ENCODE results near the gene CRYGC.
"Not testable (repeated sequence)": the region's sequence is repeated elsewhere in the genome, so short reads cannot be mapped to it uniquely, and the experiment has no call there.

Gene CRYGC

DNA sequence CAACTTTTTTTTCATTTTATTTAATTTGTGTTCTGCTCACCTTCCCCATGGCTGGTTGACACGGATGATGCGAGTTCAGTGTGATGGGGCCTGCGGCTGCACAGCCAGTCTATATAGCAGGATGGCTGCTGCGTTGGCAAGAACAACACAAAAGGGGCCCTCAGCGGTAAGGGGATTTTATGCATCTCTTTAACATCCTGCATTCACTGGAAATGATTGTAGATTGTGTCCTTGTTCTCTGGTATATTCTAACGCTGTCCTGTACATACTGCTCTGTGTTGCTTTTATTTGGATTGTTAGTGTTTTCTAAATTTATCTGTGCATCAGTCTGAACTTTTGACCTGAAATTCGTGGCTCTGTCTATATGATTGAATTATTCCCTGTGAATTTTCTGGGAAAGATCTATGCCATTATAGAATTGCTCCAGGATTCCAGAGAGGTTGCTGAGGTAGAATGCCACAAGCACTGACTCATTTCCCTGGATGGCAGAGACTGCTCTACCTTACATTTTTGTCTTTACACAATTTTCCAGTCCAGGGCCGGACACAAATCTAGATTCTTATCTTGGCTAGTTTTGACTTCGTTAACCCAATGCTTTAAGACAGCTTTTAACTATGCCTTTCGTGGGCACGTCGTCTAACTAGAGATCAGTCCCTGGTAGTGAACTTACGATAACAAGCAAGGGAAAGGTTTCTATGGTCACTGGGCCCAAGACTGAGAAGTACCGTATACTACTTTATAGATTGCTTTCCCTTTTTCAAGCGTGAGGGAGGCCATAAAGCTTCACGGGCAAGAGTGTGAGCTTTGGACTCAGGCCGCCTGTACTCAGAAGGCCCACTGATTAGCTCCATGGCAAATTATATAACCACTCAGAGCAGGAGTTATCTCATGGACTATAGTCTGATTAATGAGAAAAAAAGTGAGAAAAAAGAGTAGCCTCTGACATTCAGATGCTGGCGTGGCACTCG is at the start of gene CRYGC:
CRYGC (minus strand) TSS at position 85 of the 968 bp plus-strand sequence; CDS start at position 49, 36 bp downstream.
- DNase-seq = no peak

DNA sequence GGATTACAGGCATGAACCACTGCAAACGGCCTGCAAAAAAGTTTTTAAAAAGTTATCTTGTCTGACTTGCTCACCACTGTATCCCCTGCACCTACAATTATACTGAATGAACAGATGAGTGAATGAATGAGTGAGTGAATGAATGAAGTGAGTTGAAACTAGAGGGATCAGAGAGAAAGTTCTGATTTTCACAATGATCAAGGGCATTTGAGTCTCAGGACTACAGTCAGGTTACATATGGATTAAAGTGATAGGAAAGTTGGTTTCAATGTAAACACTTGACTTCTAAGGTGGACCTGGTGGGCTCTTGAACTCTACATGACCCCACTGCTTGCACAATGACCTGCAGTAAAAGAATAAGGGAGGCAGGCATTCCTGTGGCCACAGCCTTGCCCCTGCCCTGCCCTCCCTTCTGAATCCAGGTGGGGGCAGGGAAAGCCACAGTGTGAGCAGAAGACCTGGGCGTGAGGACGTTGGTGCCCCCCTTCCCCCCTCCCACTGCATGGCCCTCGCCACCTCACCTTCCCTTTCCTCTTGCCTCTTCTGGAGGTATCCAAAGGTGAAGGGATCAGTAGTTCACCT is 49.5 kb upstream of the CRYGC start:
- no peak for DNase-seq

DNA sequence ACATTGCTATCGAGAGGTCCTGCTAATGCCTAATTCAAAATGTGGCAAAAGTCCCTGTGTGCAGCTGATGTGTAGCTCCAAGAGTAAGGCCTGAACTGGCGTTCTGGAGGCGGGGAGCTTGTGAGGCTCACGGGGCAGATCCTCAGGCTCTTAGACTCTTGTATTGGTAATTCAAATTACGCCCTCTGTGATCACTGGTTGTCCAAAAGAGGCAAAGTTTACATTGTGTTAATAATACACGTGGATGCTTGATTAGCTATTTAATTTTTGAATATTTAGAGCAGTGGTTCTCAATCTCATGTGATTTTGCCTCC is 46.2 kb upstream of the CRYGC start:
- DNase-seq = no peak

DNA sequence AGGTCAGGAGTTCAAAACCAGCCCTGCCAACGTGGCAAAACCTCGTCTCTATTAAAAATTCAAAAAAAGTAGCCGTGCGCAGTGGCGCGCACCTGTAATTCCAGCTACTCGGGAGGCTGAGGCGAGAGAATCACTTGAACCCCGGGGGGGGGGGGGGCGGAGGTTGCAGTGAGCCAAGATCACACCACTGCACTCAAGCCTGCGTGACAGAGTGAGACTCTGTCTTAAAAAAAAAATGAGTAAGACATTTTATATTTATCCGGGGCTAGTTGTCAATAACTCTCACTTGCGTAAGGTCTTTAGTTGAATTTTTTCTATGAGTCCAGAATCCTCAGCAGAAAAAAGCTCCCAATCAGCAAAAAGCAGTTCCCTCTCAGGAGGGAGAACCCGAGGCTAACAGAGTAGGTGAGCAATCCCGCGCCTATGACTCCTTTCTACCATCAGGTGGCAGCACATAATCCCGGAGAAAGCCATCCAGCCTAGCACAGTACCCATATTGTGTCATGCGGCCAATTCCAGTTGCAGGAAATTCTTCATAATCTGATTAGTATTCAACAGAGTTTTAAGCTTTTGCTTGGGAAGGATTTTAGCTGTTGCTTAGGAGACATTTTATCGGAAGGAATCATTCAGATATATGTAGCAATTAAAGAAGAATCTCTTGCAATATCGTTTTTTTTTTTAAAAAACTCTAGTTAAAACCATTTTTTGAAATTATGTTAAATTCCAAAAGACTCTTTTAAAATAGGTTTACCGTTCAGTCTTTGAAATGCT is 45.6 kb upstream of the CRYGC start:
- DNase-seq = peak; percentile 59 to 73

GRCh38 chr2:208174144-208174543 is 44.5 kb upstream of the CRYGC start:
- no peak for DNase-seq

DNA sequence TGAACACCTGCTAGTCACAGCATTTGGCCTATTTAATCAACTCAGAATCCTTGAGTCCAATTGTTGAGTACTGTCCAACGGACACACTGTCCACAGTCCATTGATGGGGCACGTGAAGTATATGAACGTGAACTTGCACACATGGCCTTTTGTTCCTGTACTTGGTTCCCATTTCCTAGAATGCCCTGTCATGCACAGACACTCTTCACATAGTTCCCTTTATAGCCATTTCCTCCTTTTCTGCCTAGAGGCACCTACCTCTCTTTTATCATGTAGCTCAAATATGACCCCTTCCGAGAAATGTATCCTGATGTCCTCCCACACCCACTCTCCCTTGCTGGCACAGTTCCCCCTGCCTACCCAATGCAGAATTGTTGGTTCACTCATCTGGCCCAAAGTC is 42.5 kb upstream of the CRYGC start:
- no peak for DNase-seq

DNA sequence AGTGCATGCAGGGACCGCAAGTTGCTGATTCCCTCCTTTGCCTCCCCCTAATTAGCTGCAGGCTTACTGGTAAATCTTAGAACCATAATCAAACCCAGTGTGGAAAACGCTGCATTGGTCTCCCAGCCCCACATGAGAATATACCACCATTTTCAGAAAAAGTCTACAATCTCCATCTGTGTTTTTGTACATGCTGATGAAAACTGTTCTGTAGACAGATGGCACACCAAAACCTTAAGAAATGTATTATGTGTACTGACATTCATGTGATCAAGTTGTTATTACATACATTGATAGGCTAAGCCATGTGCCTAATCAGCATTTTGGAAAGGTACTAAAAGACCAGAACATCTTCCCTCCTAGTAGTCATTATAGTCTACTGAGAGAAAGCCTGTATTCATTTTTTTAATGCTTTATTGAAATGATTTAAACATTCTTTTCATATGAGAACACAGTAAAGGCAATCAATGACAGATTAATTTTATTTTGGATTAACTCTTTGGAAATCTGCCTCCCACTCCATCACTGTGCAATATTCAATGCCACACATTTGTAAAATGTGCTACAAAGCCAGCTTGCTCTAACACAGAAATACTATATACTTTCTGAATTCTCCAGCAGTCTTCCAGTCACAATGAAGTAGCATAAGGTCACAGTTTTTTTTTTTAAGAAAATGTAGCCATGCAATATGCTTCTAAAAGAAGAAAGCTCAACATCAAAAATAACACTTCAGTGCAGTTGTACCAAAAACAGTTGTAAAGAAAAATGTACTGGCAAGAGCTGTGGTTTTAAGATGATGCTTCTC is 35.5 kb upstream of the CRYGC start:
- no peak for DNase-seq

GRCh38 chr2:208163489-208163888 is 33.9 kb upstream of the CRYGC start, which contains the start of gene CRYGA:
Gene CRYGA (minus strand): TSS chr2:208163589. CDS start chr2:208163556, 33 bp downstream.
- DNase-seq = no peak

DNA sequence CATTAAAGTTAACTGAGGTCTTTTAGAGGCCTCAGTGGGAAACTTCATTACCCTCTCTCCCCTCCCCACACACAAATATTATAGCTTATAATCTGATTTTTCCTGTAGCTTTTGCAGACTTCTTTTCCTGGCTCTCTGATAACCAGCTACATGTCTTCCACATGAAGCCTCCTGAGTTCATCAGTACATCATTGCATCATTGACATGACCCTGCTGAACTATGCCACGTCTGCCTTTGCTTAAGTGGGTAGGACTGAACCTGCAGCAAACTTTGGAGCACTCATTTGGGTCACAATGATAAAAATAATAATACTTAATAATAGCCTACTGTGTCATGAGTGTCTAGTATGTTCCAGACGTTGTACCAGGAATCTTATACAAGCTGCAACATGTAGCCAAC is 26.8 kb upstream of the CRYGC start:
- DNase-seq = no peak

GRCh38 chr2:208153156-208153555 is 23.5 kb upstream of the CRYGC start:
- no peak for DNase-seq

- DNase-seq = no peak
These were observed 21.3 kb upstream of the CRYGC start for GRCh38 chr2:208150956-208151355.

DNA sequence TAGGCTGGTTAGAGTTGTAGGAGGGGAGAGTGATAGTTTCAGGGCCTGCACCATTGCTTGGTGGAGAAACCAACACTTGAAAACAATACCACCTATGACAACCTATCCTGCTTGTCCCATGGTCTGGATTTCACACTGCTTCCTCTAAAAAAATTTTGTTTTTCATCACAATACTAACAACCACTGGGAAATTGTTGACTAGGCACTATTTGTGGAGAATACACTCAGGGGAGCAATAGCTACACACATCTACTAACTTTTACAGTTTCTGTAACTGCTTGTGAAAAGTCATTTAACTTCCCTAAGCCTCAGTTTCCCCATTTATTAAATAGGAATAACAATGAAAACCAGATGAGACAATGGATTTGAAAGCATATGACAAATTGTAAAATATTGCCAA is 20.5 kb upstream of the CRYGC start:
- DNase-seq = no peak

GRCh38 chr2:208148803-208149202 is 19.2 kb upstream of the CRYGC start:
- no peak for DNase-seq

DNA sequence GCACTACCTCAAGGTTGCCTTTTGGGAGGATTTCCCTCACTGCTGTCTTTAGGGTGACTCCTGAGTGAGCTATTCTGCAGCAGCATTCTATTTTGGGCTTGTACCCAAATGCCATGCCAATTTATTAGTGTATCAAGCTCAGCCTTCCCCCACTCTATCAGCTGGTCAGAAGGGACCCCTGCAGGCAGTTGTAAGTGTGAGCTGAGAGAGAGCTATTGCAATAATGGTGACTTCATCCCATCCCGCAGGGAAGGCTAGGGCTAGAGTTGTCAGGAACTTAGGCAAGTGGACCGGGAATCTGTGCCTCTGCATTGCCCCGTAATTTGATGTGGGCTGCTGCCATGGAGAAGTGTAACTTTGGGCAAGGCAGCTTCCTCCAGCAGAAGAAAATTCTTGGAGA is 18.1 kb upstream of the CRYGC start:
- DNase-seq = no peak

- DNase-seq = no peak
These were observed 17.4 kb upstream of the CRYGC start for GRCh38 chr2:208147008-208147407.

- no peak for DNase-seq
These were observed 16.4 kb upstream of the CRYGC start, which contains the start of gene CRYGB for GRCh38 chr2:208146006-208146405. Gene CRYGB (minus strand): TSS chr2:208146158. CDS start chr2:208146120, 38 bp downstream.

- DNase-seq = no peak
These were observed 13.5 kb upstream of the CRYGC start for GRCh38 chr2:208142925-208143799.

GRCh38 chr2:208142240-208142924 is 12.8 kb upstream of the CRYGC start:
- no peak for DNase-seq

- no peak for DNase-seq
These were observed 9.8 kb upstream of the CRYGC start for GRCh38 chr2:208139447-208139846.

GRCh38 chr2:208138334-208138733 is 8.7 kb upstream of the CRYGC start:
- DNase-seq = not testable (repeated sequence)

DNA sequence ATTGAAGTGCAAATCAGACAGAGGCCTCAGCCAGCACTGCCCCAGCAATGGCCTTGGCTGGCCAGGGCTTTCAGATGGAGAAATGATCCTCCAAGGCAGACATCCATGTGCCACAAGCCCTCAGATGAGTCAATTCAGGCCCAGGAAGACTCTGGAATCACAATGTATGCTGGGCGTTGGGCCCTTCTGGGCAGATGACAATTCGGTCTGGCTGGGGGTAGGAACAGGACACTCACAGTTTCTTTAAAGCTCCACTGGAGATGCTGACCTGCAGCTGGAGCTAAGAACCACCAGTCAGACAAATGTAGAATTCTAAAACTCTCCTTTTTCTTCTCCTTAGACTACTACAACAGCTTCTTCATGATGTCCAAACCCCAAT is 7.1 kb upstream of the CRYGC start:
- DNase-seq = no peak

Data from activated T-cell treated with anti-CD3 and anti-CD28 coated beads, Interleukin-2, amount 50 U/mL, for 48 hours (primary cell).